ENCODE results near the gene EHHADH. TPM values are rescaled to one million over a fixed set of nuclear protein-coding genes. Genes with fewer than 3 reads are reported as not detected.
A peak's percentile ranks its signal among the peaks of the same experiment; 100 is the strongest.
"Not testable (repeated sequence)": the region's sequence is repeated elsewhere in the genome, so short reads cannot be mapped to it uniquely, and the experiment has no call there.

Gene EHHADH
- polyA plus RNA-seq, 2 donors = 2.4 to 3.3 TPM

DNA sequence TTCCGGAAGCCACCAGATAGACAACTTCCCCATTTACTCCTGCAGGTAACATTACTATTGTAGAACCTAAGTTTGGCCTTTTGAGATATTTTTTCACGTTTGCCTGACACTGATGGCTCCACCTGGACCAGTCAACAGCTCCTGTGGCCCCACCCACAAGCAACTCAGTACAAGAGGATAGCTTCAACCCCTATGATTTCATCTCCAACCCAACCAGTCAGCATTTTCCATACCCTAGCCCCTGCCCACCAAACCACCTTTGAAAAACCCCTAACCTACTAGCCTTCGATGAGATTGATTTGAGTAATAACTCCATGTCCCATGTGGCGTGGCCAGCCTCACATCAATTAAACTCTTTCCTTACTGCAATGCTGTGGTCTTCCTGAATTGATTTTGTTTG is 950 bp upstream of the EHHADH start:
- Histone ChIP-seq H3K4me3 (ENCODE audit: low read depth in 1 of 2, low read length in 2 of 2) (no peak overlapping the region), H3K27ac (ENCODE audit: low read depth in 2 of 2, low read length in 1 of 2) (no peak overlapping the region), H3K4me1 (ENCODE audit: control insufficient read depth in 2 of 2, insufficient read depth in 2 of 2, low read length in 1 of 2) (no peaks in the 10 kb centered on the region), H3K36me3 (ENCODE audit: control insufficient read depth in 2 of 2, insufficient read depth in 2 of 2, low read length in 1 of 2) (no peaks in the 10 kb centered on the region), H3K9me3 (ENCODE audit: control insufficient read depth in 2 of 2, insufficient read depth in 1 of 2, low read depth in 1 of 2, low read length in 1 of 2) (no peaks in the 10 kb centered on the region), H3K27me3 (ENCODE audit: control insufficient read depth in 1 of 2, insufficient read depth in 2 of 2, low read length in 2 of 2) (no peaks in the 10 kb centered on the region)
- WGBS, 2 donors = 93 to 94% methylated on average over 4 of the region's 4 CpGs

DNA sequence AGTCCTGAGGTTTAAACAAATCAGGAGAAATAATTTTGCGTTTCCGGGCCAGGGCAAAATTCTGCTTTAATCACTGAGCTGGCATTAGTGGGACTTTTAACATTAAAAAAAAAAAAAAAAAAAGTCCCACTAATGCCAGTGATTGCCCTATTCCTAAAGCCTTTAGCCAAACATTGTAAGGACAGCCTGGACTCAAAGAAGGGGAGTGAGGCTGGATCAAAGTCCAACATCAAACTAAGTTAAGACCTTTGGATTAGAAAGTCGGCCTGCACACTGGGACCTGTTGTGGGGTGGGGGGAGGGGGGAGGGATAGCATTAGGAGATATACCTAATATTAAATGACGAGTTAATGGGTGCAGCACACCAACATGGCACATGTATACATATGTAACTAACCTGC is 716 bp downstream of the EHHADH start:
- H3K4me3 ChIP-seq (ENCODE audit: low read depth in 1 of 2, low read length in 2 of 2) = peak overlapping the region in 1 of 2 donors; percentile 75
- not testable (repeated sequence) for H3K27ac ChIP-seq (ENCODE audit: low read depth in 2 of 2, low read length in 1 of 2); H3K36me3 ChIP-seq (ENCODE audit: control insufficient read depth in 2 of 2, insufficient read depth in 2 of 2, low read length in 1 of 2); H3K27me3 ChIP-seq (ENCODE audit: control insufficient read depth in 1 of 2, insufficient read depth in 2 of 2, low read length in 2 of 2); H3K9me3 ChIP-seq (ENCODE audit: control insufficient read depth in 2 of 2, insufficient read depth in 1 of 2, low read depth in 1 of 2, low read length in 1 of 2); H3K4me1 ChIP-seq (ENCODE audit: control insufficient read depth in 2 of 2, insufficient read depth in 2 of 2, low read length in 1 of 2)
- 77 to 79% methylated on average over 3 to 4 of the region's 4 CpGs for WGBS, 2 donors

GRCh38 chr3:185251272-185251671 is 2.6 kb downstream of the EHHADH start:
- no peaks in the 10 kb centered on the region for H3K36me3 ChIP-seq (ENCODE audit: control insufficient read depth in 2 of 2, insufficient read depth in 2 of 2, low read length in 1 of 2)
- H3K27ac ChIP-seq (ENCODE audit: low read depth in 2 of 2, low read length in 1 of 2) = no peak overlapping the region
- H3K4me1 ChIP-seq (ENCODE audit: control insufficient read depth in 2 of 2, insufficient read depth in 2 of 2, low read length in 1 of 2) = no peaks in the 10 kb centered on the region
- H3K27me3 ChIP-seq (ENCODE audit: control insufficient read depth in 1 of 2, insufficient read depth in 2 of 2, low read length in 2 of 2) = no peaks in the 10 kb centered on the region
- H3K9me3 ChIP-seq (ENCODE audit: control insufficient read depth in 2 of 2, insufficient read depth in 1 of 2, low read depth in 1 of 2, low read length in 1 of 2) = no peaks in the 10 kb centered on the region
- WGBS, 2 donors = 87 to 95% methylated on average over 5 of the region's 5 CpGs
- H3K4me3 ChIP-seq (ENCODE audit: low read depth in 1 of 2, low read length in 2 of 2) = no peak overlapping the region

DNA sequence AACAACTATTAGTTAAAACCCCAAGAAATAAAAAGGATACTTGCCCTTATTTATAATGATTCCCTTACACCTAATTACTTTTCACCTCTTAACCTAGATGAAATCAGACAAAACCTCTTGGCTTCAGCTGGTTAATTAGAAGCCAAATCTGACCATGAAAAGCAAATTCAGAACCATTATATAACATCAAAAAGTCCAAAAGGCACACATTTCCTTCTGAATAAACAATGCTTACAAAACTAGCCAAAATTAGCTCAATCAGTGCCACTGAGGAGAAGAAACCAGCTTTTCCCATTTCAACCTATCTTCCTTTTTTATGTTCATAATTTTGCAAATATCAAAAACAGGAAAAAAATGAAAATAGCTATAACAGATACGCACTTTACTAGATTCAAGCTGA is 3.2 kb downstream of the EHHADH start:
- no peaks in the 10 kb centered on the region for H3K9me3 ChIP-seq (ENCODE audit: control insufficient read depth in 2 of 2, insufficient read depth in 1 of 2, low read depth in 1 of 2, low read length in 1 of 2)
- WGBS, 2 donors = 0% methylated on average over 1 of the region's 1 CpG
- no peaks in the 10 kb centered on the region for H3K36me3 ChIP-seq (ENCODE audit: control insufficient read depth in 2 of 2, insufficient read depth in 2 of 2, low read length in 1 of 2)
- no peaks in the 10 kb centered on the region for H3K4me1 ChIP-seq (ENCODE audit: control insufficient read depth in 2 of 2, insufficient read depth in 2 of 2, low read length in 1 of 2)
- H3K27me3 ChIP-seq (ENCODE audit: control insufficient read depth in 1 of 2, insufficient read depth in 2 of 2, low read length in 2 of 2) = no peaks in the 10 kb centered on the region
- H3K4me3 ChIP-seq (ENCODE audit: low read depth in 1 of 2, low read length in 2 of 2) = no peak overlapping the region
- no peak overlapping the region for H3K27ac ChIP-seq (ENCODE audit: low read depth in 2 of 2, low read length in 1 of 2)

DNA sequence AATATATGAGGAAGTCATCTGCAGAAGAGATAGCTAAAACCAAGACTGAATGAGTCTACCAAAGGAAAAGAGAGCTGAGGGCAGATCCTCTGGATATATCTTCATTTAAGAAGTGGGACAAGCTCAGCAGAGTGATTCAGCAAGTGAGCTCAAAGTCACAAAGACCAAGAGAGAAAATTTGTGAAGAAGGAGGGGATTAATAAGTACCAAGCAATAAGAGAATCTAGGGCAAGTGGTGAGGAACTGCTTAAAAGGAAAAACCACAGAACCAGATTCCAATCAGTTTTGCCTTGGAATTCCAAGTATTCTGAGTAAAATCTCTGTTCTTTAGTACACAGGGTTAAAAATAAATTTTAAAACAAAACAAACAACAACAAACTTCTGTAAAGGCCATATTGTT is 3.6 kb downstream of the EHHADH start:
- Histone ChIP-seq H3K27ac (ENCODE audit: low read depth in 2 of 2, low read length in 1 of 2) (no peak overlapping the region), H3K9me3 (ENCODE audit: control insufficient read depth in 2 of 2, insufficient read depth in 1 of 2, low read depth in 1 of 2, low read length in 1 of 2) (no peaks in the 10 kb centered on the region), H3K27me3 (ENCODE audit: control insufficient read depth in 1 of 2, insufficient read depth in 2 of 2, low read length in 2 of 2) (no peaks in the 10 kb centered on the region), H3K4me3 (ENCODE audit: low read depth in 1 of 2, low read length in 2 of 2) (no peak overlapping the region), H3K36me3 (ENCODE audit: control insufficient read depth in 2 of 2, insufficient read depth in 2 of 2, low read length in 1 of 2) (no peaks in the 10 kb centered on the region), H3K4me1 (ENCODE audit: control insufficient read depth in 2 of 2, insufficient read depth in 2 of 2, low read length in 1 of 2) (no peaks in the 10 kb centered on the region)

- H3K36me3 ChIP-seq (ENCODE audit: control insufficient read depth in 2 of 2, insufficient read depth in 2 of 2, low read length in 1 of 2) = no peaks in the 10 kb centered on the region
- H3K4me3 ChIP-seq (ENCODE audit: low read depth in 1 of 2, low read length in 2 of 2) = no peak overlapping the region
- 92 to 95% methylated on average over 3 of the region's 3 CpGs for WGBS, 2 donors
- H3K4me1 ChIP-seq (ENCODE audit: control insufficient read depth in 2 of 2, insufficient read depth in 2 of 2, low read length in 1 of 2) = no peaks in the 10 kb centered on the region
- H3K27ac ChIP-seq (ENCODE audit: low read depth in 2 of 2, low read length in 1 of 2) = no peak overlapping the region
- H3K27me3 ChIP-seq (ENCODE audit: control insufficient read depth in 1 of 2, insufficient read depth in 2 of 2, low read length in 2 of 2) = no peaks in the 10 kb centered on the region
- H3K9me3 ChIP-seq (ENCODE audit: control insufficient read depth in 2 of 2, insufficient read depth in 1 of 2, low read depth in 1 of 2, low read length in 1 of 2) = peaks cover 0 to 7% of the 10 kb centered on the region in 2 donors
Measured at GRCh38 chr3:185242642-185243041, 11.2 kb downstream of the EHHADH start.

GRCh38 chr3:185236969-185237368 is 16.9 kb downstream of the EHHADH start:
- no peaks in the 10 kb centered on the region for H3K4me1 ChIP-seq (ENCODE audit: control insufficient read depth in 2 of 2, insufficient read depth in 2 of 2, low read length in 1 of 2)
- H3K9me3 ChIP-seq (ENCODE audit: control insufficient read depth in 2 of 2, insufficient read depth in 1 of 2, low read depth in 1 of 2, low read length in 1 of 2) = no peaks in the 10 kb centered on the region
- H3K27me3 ChIP-seq (ENCODE audit: control insufficient read depth in 1 of 2, insufficient read depth in 2 of 2, low read length in 2 of 2) = no peaks in the 10 kb centered on the region
- no peak overlapping the region for H3K27ac ChIP-seq (ENCODE audit: low read depth in 2 of 2, low read length in 1 of 2)
- no peak overlapping the region for H3K4me3 ChIP-seq (ENCODE audit: low read depth in 1 of 2, low read length in 2 of 2)
- no peaks in the 10 kb centered on the region for H3K36me3 ChIP-seq (ENCODE audit: control insufficient read depth in 2 of 2, insufficient read depth in 2 of 2, low read length in 1 of 2)

DNA sequence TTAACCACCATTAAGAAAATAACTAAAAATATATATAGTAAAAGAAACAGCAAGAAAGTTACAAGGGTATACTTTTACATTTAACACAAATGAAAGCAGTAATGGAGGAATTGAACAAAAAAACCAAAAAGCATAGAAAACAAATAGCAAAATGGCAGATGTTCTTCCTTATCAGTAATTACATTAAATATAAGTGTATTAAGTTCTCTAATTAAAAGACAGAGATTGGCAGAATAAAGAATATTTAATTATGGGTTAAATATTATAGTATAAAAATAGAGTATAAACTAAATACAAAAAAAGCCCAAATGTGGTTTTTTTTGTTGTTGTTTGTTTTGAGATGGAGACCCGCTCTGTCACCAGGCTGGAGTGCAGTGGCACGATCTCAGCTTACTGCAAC is 20.5 kb downstream of the EHHADH start:
- WGBS, 2 donors = 98% methylated on average over 2 of the region's 2 CpGs
- no peak overlapping the region for H3K4me3 ChIP-seq (ENCODE audit: low read depth in 1 of 2, low read length in 2 of 2)
- no peaks in the 10 kb centered on the region for H3K9me3 ChIP-seq (ENCODE audit: control insufficient read depth in 2 of 2, insufficient read depth in 1 of 2, low read depth in 1 of 2, low read length in 1 of 2)
- H3K36me3 ChIP-seq (ENCODE audit: control insufficient read depth in 2 of 2, insufficient read depth in 2 of 2, low read length in 1 of 2) = no peaks in the 10 kb centered on the region
- no peaks in the 10 kb centered on the region for H3K27me3 ChIP-seq (ENCODE audit: control insufficient read depth in 1 of 2, insufficient read depth in 2 of 2, low read length in 2 of 2)
- H3K27ac ChIP-seq (ENCODE audit: low read depth in 2 of 2, low read length in 1 of 2) = no peak overlapping the region
- no peaks in the 10 kb centered on the region for H3K4me1 ChIP-seq (ENCODE audit: control insufficient read depth in 2 of 2, insufficient read depth in 2 of 2, low read length in 1 of 2)

- H3K4me1 ChIP-seq (ENCODE audit: control insufficient read depth in 2 of 2, insufficient read depth in 2 of 2, low read length in 1 of 2); H3K9me3 ChIP-seq (ENCODE audit: control insufficient read depth in 2 of 2, insufficient read depth in 1 of 2, low read depth in 1 of 2, low read length in 1 of 2); H3K27me3 ChIP-seq (ENCODE audit: control insufficient read depth in 1 of 2, insufficient read depth in 2 of 2, low read length in 2 of 2); H3K36me3 ChIP-seq (ENCODE audit: control insufficient read depth in 2 of 2, insufficient read depth in 2 of 2, low read length in 1 of 2); H3K4me3 ChIP-seq (ENCODE audit: low read depth in 1 of 2, low read length in 2 of 2); H3K27ac ChIP-seq (ENCODE audit: low read depth in 2 of 2, low read length in 1 of 2): not testable (repeated sequence)
- 96 to 100% methylated on average over 1 of the region's 1 CpG for WGBS, 2 donors
Measured at GRCh38 chr3:185226526-185226925, 27.3 kb downstream of the EHHADH start.

GRCh38 chr3:185225523-185225922 is 28.3 kb downstream of the EHHADH start:
- Histone ChIP-seq H3K36me3 (ENCODE audit: control insufficient read depth in 2 of 2, insufficient read depth in 2 of 2, low read length in 1 of 2) (no peaks in the 10 kb centered on the region), H3K27ac (ENCODE audit: low read depth in 2 of 2, low read length in 1 of 2) (no peak overlapping the region), H3K4me3 (ENCODE audit: low read depth in 1 of 2, low read length in 2 of 2) (no peak overlapping the region), H3K27me3 (ENCODE audit: control insufficient read depth in 1 of 2, insufficient read depth in 2 of 2, low read length in 2 of 2) (no peaks in the 10 kb centered on the region), H3K9me3 (ENCODE audit: control insufficient read depth in 2 of 2, insufficient read depth in 1 of 2, low read depth in 1 of 2, low read length in 1 of 2) (no peaks in the 10 kb centered on the region), H3K4me1 (ENCODE audit: control insufficient read depth in 2 of 2, insufficient read depth in 2 of 2, low read length in 1 of 2) (no peaks in the 10 kb centered on the region)
